ENCODE results near the gene SNAI1.

DNA sequence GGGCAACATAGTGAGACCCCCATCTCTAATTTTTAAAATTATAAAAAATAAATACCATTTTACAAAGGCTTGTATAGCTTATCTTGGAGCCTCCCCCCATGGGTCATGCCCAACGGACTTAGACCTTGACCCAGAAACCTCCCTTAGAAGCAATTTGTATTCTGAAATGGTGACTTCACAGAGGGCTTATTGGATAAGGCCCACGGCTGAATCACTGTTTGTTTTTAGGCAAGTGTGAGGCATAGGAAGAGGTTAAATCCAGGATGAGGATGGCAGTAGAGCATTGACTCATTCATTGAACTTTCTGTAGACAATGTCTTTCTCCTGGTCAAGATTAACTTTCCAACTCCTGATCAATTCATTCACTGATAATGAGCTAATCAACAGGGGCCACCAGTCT, 6.2 kb upstream of the SNAI1 start:
- TF ChIP-seq, protein P1, sequence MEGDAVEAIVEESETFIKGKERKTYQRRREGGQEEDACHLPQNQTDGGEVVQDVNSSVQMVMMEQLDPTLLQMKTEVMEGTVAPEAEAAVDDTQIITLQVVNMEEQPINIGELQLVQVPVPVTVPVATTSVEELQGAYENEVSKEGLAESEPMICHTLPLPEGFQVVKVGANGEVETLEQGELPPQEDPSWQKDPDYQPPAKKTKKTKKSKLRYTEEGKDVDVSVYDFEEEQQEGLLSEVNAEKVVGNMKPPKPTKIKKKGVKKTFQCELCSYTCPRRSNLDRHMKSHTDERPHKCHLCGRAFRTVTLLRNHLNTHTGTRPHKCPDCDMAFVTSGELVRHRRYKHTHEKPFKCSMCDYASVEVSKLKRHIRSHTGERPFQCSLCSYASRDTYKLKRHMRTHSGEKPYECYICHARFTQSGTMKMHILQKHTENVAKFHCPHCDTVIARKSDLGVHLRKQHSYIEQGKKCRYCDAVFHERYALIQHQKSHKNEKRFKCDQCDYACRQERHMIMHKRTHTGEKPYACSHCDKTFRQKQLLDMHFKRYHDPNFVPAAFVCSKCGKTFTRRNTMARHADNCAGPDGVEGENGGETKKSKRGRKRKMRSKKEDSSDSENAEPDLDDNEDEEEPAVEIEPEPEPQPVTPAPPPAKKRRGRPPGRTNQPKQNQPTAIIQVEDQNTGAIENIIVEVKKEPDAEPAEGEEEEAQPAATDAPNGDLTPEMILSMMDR (IDR thresholded peaks at IDR 0.05; ENCODE audit: borderline replicate concordance, extremely low read depth, low read length, poor library complexity, severe bottlenecking), result no peak
- no peak for TF ChIP-seq EZH2 (IDR thresholded peaks at IDR 0.05; ENCODE audit: borderline replicate concordance, low read depth, low read length, severe bottlenecking)

All from DND-41 (cell line).